ENCODE measurements around the gene ENPP7. TPM values are rescaled to one million over a fixed set of nuclear protein-coding genes. Genes with fewer than 3 reads are reported as not detected.

ENPP7 gene
- total and polyA plus RNA-seq, 3 experiments from 2014 or later: 0.11 to 0.26 TPM; not detected in 1

GRCh38 chr17:79690988-79691836, 39.5 kb upstream of the ENPP7 start:
- Histone ChIP-seq H3K27ac (ENCODE audit: low read depth, low read length) (no peak overlapping the region), H3K4me3 (ENCODE audit: low read length) (no peak overlapping the region), H3K4me1 (ENCODE audit: insufficient read depth, low read length) (no peaks in the 10 kb centered on the region), H3K9me3 (ENCODE audit: low read length) (no peaks in the 10 kb centered on the region), H3K36me3 (ENCODE audit: insufficient read depth, low read length) (no peaks in the 10 kb centered on the region), H3K27me3 (ENCODE audit: insufficient read depth, low read length, poor library complexity, severe bottlenecking) (peaks cover 10% of the 10 kb centered on the region)
- Mint-ChIP-seq H3K36me3 (no peaks in the 10 kb centered on the region), H3K27ac (no peak overlapping the region), H3K4me1 (no peaks in the 10 kb centered on the region), H3K27me3 (peaks cover 20 to 46% of the 10 kb centered on the region in 2 donors), H3K4me3 (no peak overlapping the region), H3K9me3 (no peaks in the 10 kb centered on the region)
- CTCF ChIA-PET: no interaction called here
- no peak for DNase-seq
- POLR2A ChIA-PET: no interaction called here

DNA sequence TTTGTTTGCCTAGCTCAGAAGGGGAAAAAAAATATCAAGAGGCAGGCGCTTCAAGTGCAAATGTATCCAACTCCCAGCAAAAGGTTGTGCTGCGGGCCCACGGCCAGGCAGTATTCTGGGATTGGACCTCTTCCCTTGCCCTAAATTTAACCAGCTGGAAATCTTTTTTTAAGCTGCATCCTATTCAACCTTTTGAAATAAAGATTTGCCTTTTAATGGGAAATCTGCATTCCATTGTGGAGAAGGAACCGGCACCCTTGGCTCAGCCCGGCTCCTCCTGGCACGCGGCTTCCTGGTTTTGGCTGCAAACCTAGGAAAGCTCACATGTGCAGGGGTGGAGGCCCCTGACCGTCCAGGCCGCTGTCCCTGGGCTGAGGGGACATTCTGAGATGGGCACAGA, 38.8 kb upstream of the ENPP7 start:
- Histone ChIP-seq H3K27ac (ENCODE audit: low read depth, low read length) (no peak overlapping the region), H3K9me3 (ENCODE audit: low read length) (no peaks in the 10 kb centered on the region), H3K4me1 (ENCODE audit: insufficient read depth, low read length) (no peaks in the 10 kb centered on the region), H3K4me3 (ENCODE audit: low read length) (no peak overlapping the region), H3K36me3 (ENCODE audit: insufficient read depth, low read length) (no peaks in the 10 kb centered on the region), H3K27me3 (ENCODE audit: insufficient read depth, low read length, poor library complexity, severe bottlenecking) (peaks cover 14% of the 10 kb centered on the region)
- POLR2A ChIA-PET: no interaction called here
- Mint-ChIP-seq H3K4me1 (no peaks in the 10 kb centered on the region), H3K27ac (no peak overlapping the region), H3K4me3 (no peak overlapping the region), H3K36me3 (no peaks in the 10 kb centered on the region), H3K27me3 (peaks cover 20 to 50% of the 10 kb centered on the region in 2 donors), H3K9me3 (no peaks in the 10 kb centered on the region)
- no peak for DNase-seq
- CTCF ChIA-PET: no interaction called here

GRCh38 chr17:79693419-79693818, 37.3 kb upstream of the ENPP7 start:
- no peaks in the 10 kb centered on the region for H3K9me3 ChIP-seq (ENCODE audit: low read length)
- no peak overlapping the region for H3K4me3 ChIP-seq (ENCODE audit: low read length)
- H3K9me3 Mint-ChIP-seq: no peaks in the 10 kb centered on the region
- H3K36me3 ChIP-seq (ENCODE audit: insufficient read depth, low read length): no peaks in the 10 kb centered on the region
- no peaks in the 10 kb centered on the region for H3K36me3 Mint-ChIP-seq
- H3K4me1 Mint-ChIP-seq: no peaks in the 10 kb centered on the region
- no peaks in the 10 kb centered on the region for H3K4me1 ChIP-seq (ENCODE audit: insufficient read depth, low read length)
- H3K4me3 Mint-ChIP-seq: no peak overlapping the region
- CTCF ChIA-PET: no interaction called here
- H3K27ac ChIP-seq (ENCODE audit: low read depth, low read length): no peak overlapping the region
- POLR2A ChIA-PET: no interaction called here
- H3K27ac Mint-ChIP-seq: no peak overlapping the region
- DNase-seq: no peak
- H3K27me3 ChIP-seq (ENCODE audit: insufficient read depth, low read length, poor library complexity, severe bottlenecking): peaks cover 14% of the 10 kb centered on the region
- peaks cover 30 to 51% of the 10 kb centered on the region in 2 donors for H3K27me3 Mint-ChIP-seq

GRCh38 chr17:79695293-79695790, 35.4 kb upstream of the ENPP7 start:
- Mint-ChIP-seq H3K27ac (no peak overlapping the region), H3K4me3 (no peak overlapping the region), H3K36me3 (no peaks in the 10 kb centered on the region), H3K27me3 (peaks cover 31 to 56% of the 10 kb centered on the region in 2 donors), H3K4me1 (no peaks in the 10 kb centered on the region), H3K9me3 (no peaks in the 10 kb centered on the region)
- Histone ChIP-seq H3K4me1 (ENCODE audit: insufficient read depth, low read length) (no peaks in the 10 kb centered on the region), H3K9me3 (ENCODE audit: low read length) (no peaks in the 10 kb centered on the region), H3K27me3 (ENCODE audit: insufficient read depth, low read length, poor library complexity, severe bottlenecking) (peaks cover 14% of the 10 kb centered on the region), H3K36me3 (ENCODE audit: insufficient read depth, low read length) (no peaks in the 10 kb centered on the region), H3K27ac (ENCODE audit: low read depth, low read length) (no peak overlapping the region), H3K4me3 (ENCODE audit: low read length) (no peak overlapping the region)
- CTCF ChIA-PET: interaction anchor here (2.2 kb wide), 1 partner anchor 13 kb away, joined by 7 read pairs; no protein-coding TSS in a partner anchor
- POLR2A ChIA-PET: no interaction called here
- DNase-seq: no peak

GRCh38 chr17:79695797-79696609, 34.7 kb upstream of the ENPP7 start:
- H3K4me3 Mint-ChIP-seq: no peak overlapping the region
- peaks cover 29 to 54% of the 10 kb centered on the region in 2 donors for H3K27me3 Mint-ChIP-seq
- Histone ChIP-seq H3K27ac (ENCODE audit: low read depth, low read length) (no peak overlapping the region), H3K9me3 (ENCODE audit: low read length) (no peaks in the 10 kb centered on the region), H3K4me3 (ENCODE audit: low read length) (no peak overlapping the region), H3K36me3 (ENCODE audit: insufficient read depth, low read length) (no peaks in the 10 kb centered on the region), H3K27me3 (ENCODE audit: insufficient read depth, low read length, poor library complexity, severe bottlenecking) (peaks cover 14% of the 10 kb centered on the region), H3K4me1 (ENCODE audit: insufficient read depth, low read length) (no peaks in the 10 kb centered on the region)
- H3K36me3 Mint-ChIP-seq: no peaks in the 10 kb centered on the region
- ChIA-PET CTCF (interaction anchor here (2.2 kb wide), 1 partner anchor 13 kb away, joined by 7 read pairs; no protein-coding TSS in a partner anchor), POLR2A (no interaction called here)
- H3K4me1 Mint-ChIP-seq: no peaks in the 10 kb centered on the region
- no peak for DNase-seq
- no peaks in the 10 kb centered on the region for H3K9me3 Mint-ChIP-seq
- no peak overlapping the region for H3K27ac Mint-ChIP-seq

- H3K27me3 ChIP-seq (ENCODE audit: insufficient read depth, low read length, poor library complexity, severe bottlenecking): peaks cover 14% of the 10 kb centered on the region
- no peak overlapping the region for H3K27ac Mint-ChIP-seq
- POLR2A ChIA-PET: no interaction called here
Measured at GRCh38 chr17:79696610-79696982, 34.1 kb upstream of the ENPP7 start.

GRCh38 chr17:79698146-79698846, 32.4 kb upstream of the ENPP7 start:
- H3K27me3 ChIP-seq (ENCODE audit: insufficient read depth, low read length, poor library complexity, severe bottlenecking): peaks cover 14% of the 10 kb centered on the region

More at GRCh38 chr17:79696610-79696982, 34.1 kb upstream of the ENPP7 start:
- Mint-ChIP-seq H3K36me3 (no peaks in the 10 kb centered on the region), H3K9me3 (no peaks in the 10 kb centered on the region), H3K27me3 (peaks cover 29 to 53% of the 10 kb centered on the region in 2 donors), H3K4me3 (no peak overlapping the region), H3K4me1 (no peaks in the 10 kb centered on the region)
- no peaks in the 10 kb centered on the region for H3K9me3 ChIP-seq (ENCODE audit: low read length)
- H3K36me3 ChIP-seq (ENCODE audit: insufficient read depth, low read length): no peaks in the 10 kb centered on the region
- CTCF ChIA-PET: interaction anchor here (2.2 kb wide), 1 partner anchor 12 kb away, joined by 7 read pairs; no protein-coding TSS in a partner anchor
- H3K27ac ChIP-seq (ENCODE audit: low read depth, low read length): no peak overlapping the region
- H3K4me3 ChIP-seq (ENCODE audit: low read length): no peak overlapping the region
- no peak for DNase-seq
- no peaks in the 10 kb centered on the region for H3K4me1 ChIP-seq (ENCODE audit: insufficient read depth, low read length)

More at GRCh38 chr17:79698146-79698846, 32.4 kb upstream of the ENPP7 start:
- H3K36me3 ChIP-seq (ENCODE audit: insufficient read depth, low read length): no peaks in the 10 kb centered on the region
- Mint-ChIP-seq H3K9me3 (no peaks in the 10 kb centered on the region), H3K36me3 (no peaks in the 10 kb centered on the region), H3K27ac (no peak overlapping the region), H3K27me3 (peaks cover 24 to 40% of the 10 kb centered on the region in 2 donors), H3K4me1 (no peaks in the 10 kb centered on the region), H3K4me3 (no peak overlapping the region)
- POLR2A ChIA-PET: no interaction called here
- DNase-seq: no peak
- no peak overlapping the region for H3K4me3 ChIP-seq (ENCODE audit: low read length)
- CTCF ChIA-PET: no interaction called here
- H3K4me1 ChIP-seq (ENCODE audit: insufficient read depth, low read length): no peaks in the 10 kb centered on the region
- H3K9me3 ChIP-seq (ENCODE audit: low read length): no peaks in the 10 kb centered on the region
- H3K27ac ChIP-seq (ENCODE audit: low read depth, low read length): no peak overlapping the region
